Hypothalamus (tissue), 51 donors: ENCODE measurements around the gene TMEM114.

ENCODE experiments used
- DNase-seq, 51 donors: peaks; one replicate each; lab custom pipeline; 2025; lab: John Stamatoyannopoulos, UW

The TMEM114 gene

GRCh38 chr16:8589900-8590688, at the start of gene TMEM114:
TMEM114 (minus strand) TSS chr16:8590511; CDS start chr16:8589838, 673 bp downstream.
- no peak for DNase-seq

GRCh38 chr16:8639694-8640093, 49.4 kb upstream of the TMEM114 start:
- DNase-seq = no peak

- DNase-seq = peak in 1 of 51 donors; percentile 4
Measured at GRCh38 chr16:8634991-8635736, 44.9 kb upstream of the TMEM114 start.

DNA sequence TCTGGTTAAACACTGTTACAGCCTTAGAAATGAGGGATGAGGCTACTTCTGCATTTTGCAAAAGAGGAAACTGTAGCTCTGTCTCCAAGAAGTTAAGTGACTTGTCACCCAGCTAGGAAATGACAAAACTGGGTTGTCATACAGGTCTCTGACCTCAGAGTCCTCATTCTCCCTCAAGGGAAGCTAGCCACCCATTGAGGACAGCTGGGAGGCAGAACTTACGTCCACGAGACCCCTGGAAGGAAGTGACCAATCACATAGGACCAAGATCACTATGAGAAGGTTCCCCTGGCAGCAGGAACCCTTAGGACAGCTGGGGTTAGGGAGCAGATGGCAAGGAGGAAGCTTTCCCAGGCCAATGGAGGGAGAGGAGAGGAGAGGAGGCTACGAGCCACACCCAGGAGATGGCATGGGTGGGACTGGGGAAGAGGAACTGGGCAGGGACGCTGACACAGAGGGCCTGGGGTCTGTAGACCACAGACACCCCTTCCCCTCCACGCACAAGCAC, 42.4 kb upstream of the TMEM114 start:
- peak in 2 of 51 donors; percentile 10 to 17 for DNase-seq

GRCh38 chr16:8631818-8632465, 41.6 kb upstream of the TMEM114 start:
- DNase-seq = no peak

- no peak for DNase-seq
Measured at GRCh38 chr16:8631373-8631772, 41.1 kb upstream of the TMEM114 start.

DNA sequence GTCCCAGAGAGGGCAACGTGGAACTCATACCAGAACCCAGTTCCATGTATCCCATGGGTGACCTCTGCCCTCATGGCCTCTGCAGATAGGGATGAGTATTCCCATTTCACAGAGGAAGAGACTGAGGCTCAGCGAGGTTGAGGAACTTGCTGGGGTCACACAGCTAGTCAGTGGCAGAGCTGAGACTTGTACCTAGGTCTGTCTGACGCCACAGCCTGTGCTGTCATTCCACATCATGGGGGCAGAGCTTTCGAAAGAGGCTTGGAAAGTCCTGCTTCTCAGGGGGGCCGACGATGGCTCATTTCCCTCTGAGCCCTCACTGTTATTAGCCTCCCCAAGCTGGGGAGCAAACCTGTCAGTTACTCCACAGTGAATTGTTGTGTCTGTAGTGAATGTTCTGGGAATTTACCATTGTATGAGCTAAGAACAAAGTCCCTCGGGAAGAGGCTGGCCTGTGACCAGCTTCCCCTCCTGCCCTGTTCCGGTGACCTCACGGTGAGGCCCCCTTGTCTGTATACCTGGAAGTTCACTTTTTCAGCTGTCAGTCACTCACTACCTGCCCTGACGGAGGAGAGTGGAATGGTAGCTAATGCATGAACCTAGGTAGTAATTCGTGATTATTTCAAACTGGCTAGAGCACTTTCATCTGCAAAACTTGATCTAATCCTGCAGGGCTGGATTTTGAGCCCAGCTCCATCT, 40.1 kb upstream of the TMEM114 start:
- DNase-seq = no peak

DNA sequence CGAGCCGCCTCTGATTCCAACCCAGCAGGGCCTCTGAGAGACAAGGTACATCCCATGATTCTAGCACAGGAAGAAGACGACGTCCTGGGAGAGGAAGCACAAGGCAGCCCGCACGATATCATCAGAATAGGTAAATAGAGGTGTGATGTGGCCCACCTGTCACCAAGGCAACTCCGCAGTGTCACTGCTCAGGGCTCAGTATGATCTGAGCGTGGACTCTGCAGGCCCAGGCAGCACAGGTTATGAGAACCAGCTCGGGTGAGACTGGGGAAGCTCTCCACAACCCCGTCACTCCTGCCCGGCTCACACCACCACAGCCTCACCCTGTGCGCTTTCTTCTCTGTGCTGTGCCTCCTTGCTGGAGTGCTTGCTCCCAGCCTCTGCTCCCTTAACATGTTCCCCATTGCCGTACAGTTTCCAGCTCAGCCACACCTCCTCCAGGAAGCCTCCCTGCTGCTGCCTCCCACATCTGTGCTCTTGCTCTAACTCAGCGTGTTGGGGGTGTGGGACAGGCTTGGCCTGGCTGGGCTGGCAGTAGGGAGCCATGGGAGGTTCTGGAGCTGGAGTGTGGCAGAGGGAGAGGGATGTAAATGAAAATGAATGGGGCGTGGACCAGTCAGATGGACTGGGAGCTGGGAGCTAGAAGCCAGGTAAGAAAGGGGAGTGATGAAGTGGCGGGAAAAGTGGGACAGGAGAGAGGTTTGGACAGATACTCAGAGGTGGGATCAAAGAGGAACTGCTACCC, 38.8 kb upstream of the TMEM114 start:
- DNase-seq = no peak

GRCh38 chr16:8627456-8627855, 37.1 kb upstream of the TMEM114 start:
- no peak for DNase-seq

DNA sequence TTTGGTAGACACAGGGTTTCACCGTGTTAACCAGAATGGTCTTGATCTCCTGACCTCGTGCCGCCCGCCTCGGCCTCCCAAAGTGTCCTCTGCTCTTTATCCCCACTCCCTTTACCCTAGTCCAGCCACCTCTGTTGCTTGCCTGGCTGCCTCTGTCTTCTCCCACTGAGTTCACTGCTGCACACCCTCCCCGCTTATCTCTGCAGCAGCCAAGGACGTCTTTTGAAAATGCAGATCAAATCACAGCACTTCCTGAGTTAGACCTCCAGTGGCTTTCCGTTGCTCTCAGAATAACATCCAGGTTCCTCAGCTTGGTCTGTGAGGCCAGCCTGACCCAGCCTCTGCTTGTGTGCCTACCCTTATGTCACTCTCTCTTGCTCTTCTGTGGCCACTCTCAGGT, 36.6 kb upstream of the TMEM114 start:
- DNase-seq = no peak

GRCh38 chr16:8625491-8626087, 35.3 kb upstream of the TMEM114 start:
- DNase-seq = no peak

DNA sequence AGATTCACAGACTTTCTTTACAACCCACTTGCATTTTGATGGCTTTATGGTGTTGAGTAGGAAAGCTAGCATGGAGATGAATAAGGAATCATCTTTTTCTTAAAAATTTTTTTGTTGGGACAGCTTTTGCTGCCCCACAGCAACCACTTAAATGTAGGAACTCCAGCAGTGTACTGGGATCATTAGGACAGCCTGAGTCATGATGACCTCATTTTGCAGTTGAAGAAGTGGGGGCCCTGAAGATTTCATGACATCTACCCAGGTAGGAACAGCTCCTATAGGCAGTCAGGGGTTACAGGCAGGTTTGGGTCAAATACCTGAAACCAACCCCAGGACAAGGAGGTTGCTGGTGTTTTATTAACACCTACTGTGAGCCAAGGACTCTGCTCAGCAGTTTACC, 33.3 kb upstream of the TMEM114 start:
- no peak for DNase-seq

GRCh38 chr16:8622315-8622656, 32.0 kb upstream of the TMEM114 start:
- DNase-seq = no peak

DNA sequence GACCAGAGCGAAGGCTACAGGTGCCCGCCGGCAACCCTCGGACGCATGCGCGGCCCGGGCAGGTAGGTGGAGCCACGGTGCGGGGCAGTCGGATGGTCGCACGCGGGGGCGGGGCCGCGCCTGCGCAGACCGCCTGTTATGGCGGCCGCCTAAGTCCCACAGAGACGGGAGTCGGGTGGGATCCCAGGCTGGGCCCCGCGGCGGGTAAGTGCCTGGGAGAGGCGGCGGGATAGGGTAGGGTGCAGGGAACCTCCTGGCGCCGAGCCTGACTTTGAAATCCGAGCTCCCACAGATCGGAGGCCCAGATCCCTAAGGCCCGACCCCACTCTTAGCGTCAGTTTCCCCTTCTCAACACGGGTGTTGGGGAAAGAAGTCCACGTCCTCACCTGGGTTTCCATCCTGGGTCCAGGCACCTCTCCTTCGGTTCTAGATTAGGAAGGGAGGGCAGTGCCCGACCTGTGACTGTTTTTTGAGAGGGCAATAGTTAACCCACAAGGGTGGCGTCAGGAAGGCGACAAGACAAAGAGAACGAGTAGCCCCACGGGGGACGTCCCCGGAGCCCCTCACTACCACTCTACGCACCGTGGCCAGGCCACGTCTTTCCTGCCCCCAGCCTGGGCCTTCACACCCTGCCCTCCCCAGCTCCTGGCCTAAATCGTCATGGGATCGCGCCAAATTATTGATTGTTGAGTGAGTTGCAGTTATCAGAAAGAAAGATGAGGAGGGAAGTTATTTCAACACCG, 31.4 kb upstream of the TMEM114 start, which contains the start of gene METTL22:
Gene METTL22, plus strand, starts transcription at position 127 of the 743 bp plus-strand sequence. CDS start 3,968 bp downstream, outside the sequence.
- peak; percentile 23 to 93 (median 77) for DNase-seq

DNA sequence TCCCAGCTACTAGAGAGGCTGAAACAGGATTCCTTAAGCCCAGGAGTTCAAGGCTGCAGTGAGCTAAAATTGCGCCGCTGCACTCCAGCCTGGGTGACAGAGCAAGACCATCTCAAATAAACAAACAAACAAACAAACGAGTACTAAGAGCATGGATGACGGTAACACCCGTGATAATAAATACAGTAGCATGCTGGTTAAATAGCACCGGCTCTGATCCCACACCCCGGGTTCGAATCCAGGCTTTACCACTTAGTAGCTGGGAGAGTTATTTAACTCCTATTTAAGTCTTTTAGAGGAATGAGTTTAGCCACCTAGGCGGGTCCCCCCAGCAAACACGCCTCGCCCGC, 30.9 kb upstream of the TMEM114 start:
- no peak for DNase-seq

GRCh38 chr16:8620535-8620934, 30.2 kb upstream of the TMEM114 start:
- no peak for DNase-seq

DNA sequence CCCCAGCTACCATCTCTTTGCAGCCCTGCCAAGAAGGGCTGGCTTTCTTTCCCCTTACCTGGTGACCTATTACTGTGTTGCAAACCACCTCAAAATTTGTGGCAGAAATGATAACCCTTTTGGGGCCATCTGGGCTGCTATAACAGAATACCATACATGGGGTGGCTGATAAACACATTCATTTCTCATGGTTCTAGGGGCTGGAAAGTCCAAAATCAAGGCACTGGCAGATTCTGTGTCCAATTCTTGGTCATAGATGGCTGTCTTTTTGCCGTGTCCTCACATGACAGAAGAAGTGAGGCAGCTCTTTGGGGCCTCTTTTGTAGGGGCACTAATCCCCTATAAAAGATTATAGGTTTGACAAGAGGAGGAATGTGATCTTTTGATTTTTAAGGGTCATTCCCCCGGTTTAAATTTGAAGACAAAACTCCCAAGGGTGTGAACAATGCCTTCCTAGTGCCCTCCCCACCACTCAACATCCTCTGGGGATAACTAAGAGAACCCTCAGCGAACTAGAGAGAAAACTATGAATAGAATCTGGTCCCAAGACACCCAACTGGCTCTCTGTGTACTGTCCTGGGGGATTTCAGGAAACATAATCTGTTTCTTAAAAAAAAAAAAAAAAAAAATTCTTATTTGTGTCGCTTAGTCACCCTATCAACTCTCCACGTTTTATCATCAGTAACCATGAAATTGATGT, 29.5 kb upstream of the TMEM114 start:
- no peak for DNase-seq

- no peak for DNase-seq
Measured at GRCh38 chr16:8614435-8615029, 24.2 kb upstream of the TMEM114 start.
